ENCODE results near the gene BPIFB1. TPM values are rescaled to one million over a fixed set of nuclear protein-coding genes. Genes with fewer than 3 reads are reported as not detected.
A peak's percentile ranks its signal among the peaks of the same experiment; 100 is the strongest.

Gene BPIFB1
- total RNA-seq, 5 donors from 2014 or later (not counting 1 experiment from before 2014, with no cell fraction given), result 0.16 to 0.76 TPM; not detected in 3

DNA sequence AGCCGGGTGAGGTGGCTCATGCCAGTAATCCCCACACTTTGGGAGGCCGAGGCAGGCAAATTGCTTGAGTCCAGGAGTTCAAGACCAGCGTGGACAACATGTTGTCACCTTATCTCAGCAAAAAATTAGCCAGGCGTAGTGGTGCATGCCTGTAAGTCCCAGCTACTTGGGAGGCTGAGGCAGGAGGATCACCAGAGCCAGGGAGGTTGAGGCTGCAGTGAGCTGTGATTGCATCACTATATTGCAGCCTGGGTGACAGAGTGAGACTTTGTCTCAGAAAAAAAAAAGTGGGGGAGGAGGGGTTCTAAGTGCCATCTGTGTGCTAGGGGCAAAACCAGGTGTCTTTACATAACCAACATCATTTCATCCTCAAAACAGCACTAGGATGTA is 70.0 kb downstream of the BPIFB1 start:
- CTCF ChIA-PET, result no interaction called here
- H3K27me3 Mint-ChIP-seq, result no peaks in the 10 kb centered on the region
- no peak for ATAC-seq (replicated peaks in 1 of 4)
- peak overlapping the region in 1 of 2 donors; percentile 34 for H3K27ac Mint-ChIP-seq
- H3K4me1 Mint-ChIP-seq, result peaks cover 0 to 8% (median 0%) of the 10 kb centered on the region in 3 donors
- Histone ChIP-seq H3K27me3 (replicated peaks in 1 of 2; ENCODE audit: control insufficient read depth in 2 of 2, extremely low read depth in 1 of 2, insufficient read depth in 2 of 2, low read length in 1 of 2) (no peaks in the 10 kb centered on the region), H3K27ac (ENCODE audit: low read length) (no peak overlapping the region), H3K4me3 (ENCODE audit: control insufficient read depth in 1 of 2, extremely low read depth in 1 of 2, low read length in 1 of 2) (no peak overlapping the region), H3K9me3 (no peaks in the 10 kb centered on the region), H3K4me1 (ENCODE audit: control insufficient read depth in 1 of 2, extremely low read depth in 1 of 2, insufficient read depth in 2 of 2, low read length in 2 of 2) (peaks cover 0 to 9% of the 10 kb centered on the region in 2 experiments), H3K36me3 (ENCODE audit: control insufficient read depth in 2 of 2, extremely low read depth in 1 of 2, insufficient read depth in 1 of 2, low read length in 1 of 2) (peaks cover 6 to 25% of the 10 kb centered on the region in 2 donors)
- POLR2A ChIA-PET, result no interaction called here
- no peak overlapping the region for H3K4me3 Mint-ChIP-seq
- H3K36me3 Mint-ChIP-seq, result peaks cover 36% of the 10 kb centered on the region
- no peaks in the 10 kb centered on the region for H3K9me3 Mint-ChIP-seq
- DNase-seq, result no peak
- 97% methylated on average over 4 of the region's 4 CpGs for WGBS (ENCODE audit: insufficient coverage)

Other genes starting within 250 kb of the BPIFB1 start
- not detected for gene BPIFB3, start 229.3 kb upstream of the BPIFB1 start, total RNA-seq
- not detected for gene BPIFB4, start 203.6 kb upstream of the BPIFB1 start, total RNA-seq
- gene BPIFA2, start 115.1 kb upstream of the BPIFB1 start, total RNA-seq, result not detected
- not detected for gene BPIFA3, start 65.9 kb upstream of the BPIFB1 start, total RNA-seq
- not detected for gene BPIFA1, start 47.2 kb upstream of the BPIFB1 start, total RNA-seq
- gene CDK5RAP1, start 118.3 kb downstream of the BPIFB1 start, total RNA-seq, result 10 to 100 TPM; 42.1 to 54.3 (median 49.1) TPM
- gene SNTA1, start 160.5 kb downstream of the BPIFB1 start, total RNA-seq, result 1 to 10 TPM; 4.4 to 7.8 (median 5.5) TPM
- 10 to 100 TPM; 25.2 to 34.2 (median 31.0) TPM for gene CBFA2T2, start 206.9 kb downstream of the BPIFB1 start, total RNA-seq

Data from T-cell (primary cell).